ENCODE results near the gene GLRB.
"Not testable (repeated sequence)": the region's sequence is repeated elsewhere in the genome, so short reads cannot be mapped to it uniquely, and the experiment has no call there.

GLRB gene

DNA sequence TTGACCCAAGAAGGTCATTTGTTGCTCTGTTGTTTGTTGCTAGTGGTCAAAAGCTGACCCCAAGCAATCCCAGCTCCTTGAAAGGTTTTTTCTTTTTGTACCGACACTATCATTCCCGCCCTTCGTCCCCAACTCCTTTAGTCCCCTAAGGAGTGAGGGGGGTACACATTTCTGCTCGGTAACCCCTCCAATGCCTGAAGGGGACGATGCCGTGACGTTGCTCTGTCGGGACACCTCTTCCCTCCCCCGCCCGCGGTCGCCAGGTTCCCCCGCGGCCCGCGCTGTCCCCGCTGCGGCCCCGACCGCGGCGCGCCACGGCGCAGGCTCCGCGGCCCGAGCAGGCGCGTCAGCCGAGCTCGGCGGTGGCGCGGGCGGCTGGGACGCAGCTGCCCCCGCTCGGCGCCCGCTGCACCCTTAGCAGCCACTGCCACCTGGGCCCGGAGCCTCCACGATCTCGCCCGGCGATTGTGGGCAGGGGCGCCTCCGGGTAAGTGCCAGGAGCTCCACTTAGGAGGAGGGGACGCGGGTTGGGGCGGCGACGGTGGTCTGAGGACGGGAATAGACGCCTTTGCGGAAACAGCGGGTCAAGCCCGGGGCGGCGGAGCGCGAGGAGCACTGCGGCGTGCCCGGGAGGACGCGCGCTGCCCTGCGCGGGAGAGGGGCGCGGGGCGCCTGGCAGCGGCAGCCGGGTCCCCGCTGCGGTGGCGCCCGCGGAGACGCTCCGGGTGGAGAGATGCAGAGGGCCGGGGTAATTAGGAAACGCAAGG lies at the start of gene GLRB:
TSS of gene GLRB (plus strand) at position 340 of the 767 bp plus-strand sequence. CDS start 1,875 bp downstream, outside the sequence.
- DNase-seq (ENCODE audit: low read depth) = no peak

- no peak for DNase-seq (ENCODE audit: low read depth)
Measured at GRCh38 chr4:157035471-157035870, 40.5 kb upstream of the GLRB start.

DNA sequence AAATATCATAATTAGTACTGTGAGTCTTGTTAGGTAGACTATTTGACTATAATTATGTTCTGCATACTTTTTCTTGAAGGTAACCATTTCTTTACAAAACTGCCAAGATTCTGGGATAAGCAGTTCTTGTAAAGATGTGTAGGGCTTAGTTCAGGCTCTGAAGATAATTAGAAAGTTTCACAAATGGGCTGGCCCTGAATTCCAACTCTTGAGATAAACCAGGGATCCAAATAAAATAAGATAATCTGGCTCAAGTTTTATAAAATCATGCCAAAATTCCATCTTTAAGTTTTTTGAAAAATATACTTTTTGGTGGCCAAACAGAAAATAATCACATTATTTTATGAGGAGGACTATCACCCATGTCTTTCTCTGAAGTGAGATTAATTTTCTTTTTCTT lies 35.5 kb upstream of the GLRB start:
- no peak for DNase-seq (ENCODE audit: low read depth)

DNA sequence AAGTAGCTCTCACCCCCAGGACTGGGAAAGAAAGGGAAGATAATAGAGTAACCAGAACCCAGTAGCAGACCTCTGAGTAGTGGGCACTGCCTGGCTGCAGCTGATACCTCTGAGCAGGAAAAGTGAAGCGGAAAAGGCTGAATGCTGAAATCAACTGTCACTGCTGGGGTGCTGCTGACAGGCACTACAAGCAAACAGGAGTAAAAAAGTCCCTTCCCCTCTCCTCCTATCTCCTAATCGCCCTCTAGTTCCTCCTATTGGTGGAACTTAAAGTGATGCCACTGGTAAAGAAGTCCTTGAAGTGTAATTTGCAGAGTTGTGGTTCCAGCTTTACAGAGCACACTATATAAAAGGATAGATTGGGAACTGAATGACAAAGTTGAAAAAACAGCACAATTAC lies 32.8 kb upstream of the GLRB start:
- DNase-seq (ENCODE audit: low read depth) = no peak

DNA sequence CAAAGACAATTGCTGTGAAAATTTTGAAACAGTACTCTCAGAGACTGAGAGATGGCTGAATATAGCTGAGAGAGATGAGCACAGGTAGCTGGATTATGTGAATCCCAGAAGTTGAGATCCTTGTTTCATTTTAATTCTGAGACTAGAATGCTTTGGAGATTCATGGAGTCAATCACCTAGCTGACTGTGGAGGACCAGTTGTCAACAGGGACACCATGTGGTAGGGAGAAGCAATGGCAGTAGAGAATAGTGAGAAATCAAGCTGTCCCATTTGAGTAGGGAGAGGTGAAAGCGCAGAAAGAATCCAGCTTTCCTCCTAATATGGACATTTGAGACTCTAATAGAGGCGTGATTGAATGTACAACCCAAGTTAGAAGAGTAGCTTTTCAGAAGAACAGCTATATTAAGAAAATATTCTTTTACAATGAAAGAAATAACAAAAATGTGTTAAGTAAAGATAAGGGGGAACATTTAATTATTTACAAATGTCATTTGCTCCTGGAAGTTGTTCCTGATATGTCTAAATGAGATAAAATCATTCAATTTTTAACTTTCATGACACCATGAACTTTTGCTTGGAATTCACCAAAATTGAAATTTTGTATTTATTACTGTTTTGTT lies 30.3 kb upstream of the GLRB start:
- no peak for DNase-seq (ENCODE audit: low read depth)

DNA sequence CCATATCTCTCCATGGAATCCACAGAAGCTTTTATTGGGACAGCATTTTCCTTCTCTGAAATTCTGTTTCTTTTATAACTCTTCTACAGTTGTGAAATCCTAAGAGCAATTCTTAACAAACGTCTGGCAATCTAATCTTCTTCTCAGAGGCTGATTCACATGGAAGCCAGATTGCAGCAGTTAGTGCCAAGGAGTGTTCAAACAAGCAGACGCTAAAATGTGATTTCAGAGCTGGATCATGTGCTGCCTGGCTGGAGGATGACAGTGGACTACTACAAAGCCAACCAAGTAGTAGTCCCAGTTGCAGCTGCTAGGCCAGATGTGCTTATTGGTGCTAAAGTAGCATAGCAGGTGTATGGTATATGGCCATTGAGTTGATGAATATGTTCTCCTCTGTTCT lies 27.7 kb upstream of the GLRB start:
- no peak for DNase-seq (ENCODE audit: low read depth)

- DNase-seq (ENCODE audit: low read depth) = no peak
Measured at GRCh38 chr4:157050561-157050960, 25.4 kb upstream of the GLRB start.

GRCh38 chr4:157052429-157053040 lies 23.4 kb upstream of the GLRB start:
- DNase-seq (ENCODE audit: low read depth) = no peak

DNA sequence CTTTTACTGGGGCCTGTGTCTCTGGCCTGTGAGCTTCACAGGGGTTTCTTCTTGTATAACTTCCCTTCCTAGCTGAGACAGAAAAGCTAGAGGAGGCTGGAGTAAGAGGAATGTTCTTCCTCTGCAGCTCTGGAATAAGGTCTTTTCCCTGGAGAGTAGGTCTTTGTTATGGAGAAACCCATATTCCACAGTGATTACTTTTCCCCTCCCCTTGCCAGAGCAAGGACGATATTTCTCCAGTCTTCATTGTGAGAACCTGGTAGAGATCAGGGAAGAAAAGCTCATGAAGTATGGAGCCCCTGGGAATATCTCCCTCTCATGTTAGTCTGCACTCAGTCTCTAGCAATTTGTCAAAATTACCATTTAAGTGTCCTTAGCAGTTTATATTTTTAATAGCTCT lies 18.7 kb upstream of the GLRB start:
- DNase-seq (ENCODE audit: low read depth) = no peak

DNA sequence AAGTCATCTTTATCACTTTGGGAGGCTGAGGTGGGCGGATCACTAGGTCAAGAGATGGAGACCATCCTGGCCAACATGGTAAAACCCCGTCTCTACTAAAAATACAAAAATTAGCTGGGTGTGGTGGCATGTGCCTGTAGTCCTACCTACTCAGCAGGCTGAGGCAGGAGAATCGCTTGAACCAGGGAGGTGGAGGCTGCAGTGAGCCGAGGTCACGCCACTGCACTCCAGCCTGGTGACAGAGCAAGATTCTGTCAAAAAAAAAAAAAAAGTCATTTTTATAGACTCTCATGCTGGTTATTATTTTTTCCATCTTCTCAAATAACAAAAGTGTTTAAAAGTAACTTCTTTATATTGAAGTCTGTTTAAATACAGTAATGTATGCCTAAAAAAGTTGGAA lies 17.1 kb upstream of the GLRB start:
- not testable (repeated sequence) for DNase-seq (ENCODE audit: low read depth)

DNA sequence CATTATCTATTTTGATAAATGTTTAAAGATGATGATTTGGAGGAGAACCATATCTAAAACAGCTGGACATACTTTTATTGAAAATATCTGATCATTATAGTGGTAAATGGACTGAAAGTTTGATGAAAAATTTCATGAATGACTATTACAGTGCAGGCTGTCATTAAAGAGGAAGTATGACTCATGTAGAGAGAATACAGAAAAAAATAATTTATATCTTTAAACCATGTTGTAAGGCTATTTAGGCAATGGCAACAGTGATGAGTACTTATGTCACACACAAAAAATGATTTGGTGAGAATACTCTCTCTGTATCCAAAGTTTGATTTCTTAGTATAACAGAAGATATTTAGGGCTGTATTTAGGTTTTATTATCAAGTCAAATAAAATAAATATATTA lies 3.9 kb upstream of the GLRB start:
- DNase-seq (ENCODE audit: low read depth) = no peak

DNA sequence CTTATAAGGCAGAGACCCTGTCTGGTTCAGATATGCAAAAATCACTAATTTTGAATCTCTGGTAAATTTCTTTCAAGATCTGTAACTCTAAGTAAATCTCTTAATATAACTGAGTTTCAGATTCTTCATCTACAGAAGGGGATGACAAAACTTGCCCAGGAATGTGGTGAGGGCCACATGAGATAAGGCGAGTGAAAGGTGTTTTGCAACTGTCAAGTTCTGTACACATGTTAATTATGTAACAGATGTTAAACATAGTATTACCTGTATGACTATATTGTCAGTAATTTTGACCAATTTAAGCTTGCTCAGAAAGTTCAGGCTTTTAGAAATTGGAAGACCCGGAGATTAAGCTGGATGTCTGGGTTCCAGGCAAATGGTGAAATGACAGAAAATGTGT lies 549 bp upstream of the GLRB start:
- DNase-seq (ENCODE audit: low read depth) = no peak

- DNase-seq (ENCODE audit: low read depth) = no peak
Measured at GRCh38 chr4:157076578-157076947, 613 bp downstream of the GLRB start.

DNA sequence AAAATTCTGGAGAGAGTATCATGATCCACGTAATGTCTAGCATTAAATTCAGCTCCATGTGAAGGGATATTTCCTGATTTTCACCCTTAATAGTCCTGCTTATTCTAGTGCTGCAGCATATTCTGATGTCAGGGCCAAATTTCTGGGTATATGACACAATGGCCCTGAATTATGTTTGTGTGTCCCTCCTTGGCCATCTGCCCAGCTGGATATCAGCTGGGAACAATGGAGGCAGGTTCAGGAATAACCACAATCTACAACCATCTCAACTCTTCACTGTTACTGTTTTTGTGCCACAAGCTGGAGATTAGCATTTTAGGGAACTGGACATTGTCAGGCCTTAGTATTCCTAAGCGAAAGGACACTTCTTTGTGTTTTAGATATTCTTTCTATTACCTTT lies 3.5 kb downstream of the GLRB start:
- DNase-seq (ENCODE audit: low read depth) = no peak

- DNase-seq (ENCODE audit: low read depth) = no peak
Measured at GRCh38 chr4:157080605-157081004, 4.7 kb downstream of the GLRB start.

GRCh38 chr4:157095716-157096115 lies 19.8 kb downstream of the GLRB start:
- DNase-seq (ENCODE audit: low read depth) = no peak

GRCh38 chr4:157096439-157096838 lies 20.5 kb downstream of the GLRB start:
- no peak for DNase-seq (ENCODE audit: low read depth)

DNA sequence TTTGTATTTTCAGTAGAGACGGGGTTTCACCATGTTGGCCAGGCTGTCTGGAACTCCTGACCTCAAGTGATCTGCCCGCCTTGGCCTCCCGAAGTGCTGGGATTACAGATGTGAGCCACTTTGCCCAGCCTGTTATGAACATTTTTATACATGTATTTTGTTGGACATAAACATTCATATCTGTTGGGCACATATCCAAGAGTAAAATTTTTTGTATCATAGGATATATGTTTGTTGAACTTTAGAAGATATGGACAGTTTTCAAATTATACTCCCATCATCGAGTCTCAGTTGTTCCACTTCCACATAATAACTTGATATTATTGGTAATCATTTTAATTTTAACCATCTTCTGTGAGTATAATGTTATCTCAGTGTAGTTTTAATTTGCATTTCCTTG lies 23.6 kb downstream of the GLRB start:
- DNase-seq (ENCODE audit: low read depth) = no peak

- no peak for DNase-seq (ENCODE audit: low read depth)
Measured at GRCh38 chr4:157104541-157104940, 28.6 kb downstream of the GLRB start.

DNA sequence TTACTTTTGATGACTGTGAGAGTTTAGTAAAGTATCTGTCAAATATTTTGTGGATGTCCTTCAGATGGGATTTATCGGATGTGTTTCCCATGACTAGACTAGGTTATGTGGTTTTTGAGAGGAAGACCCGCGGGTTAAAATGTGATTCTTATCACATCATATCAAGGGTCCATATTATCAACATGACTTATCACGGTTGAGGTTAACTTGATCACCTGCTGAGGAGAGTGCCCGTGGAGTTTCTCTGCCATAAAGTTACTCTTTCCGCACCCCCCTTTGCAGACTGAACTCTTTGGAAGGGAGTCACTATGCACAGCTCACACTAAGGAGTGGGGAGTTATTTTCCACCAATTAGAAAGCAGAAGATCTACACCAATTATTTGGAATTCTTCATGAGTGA lies 38.7 kb downstream of the GLRB start:
- no peak for DNase-seq (ENCODE audit: low read depth)

DNA sequence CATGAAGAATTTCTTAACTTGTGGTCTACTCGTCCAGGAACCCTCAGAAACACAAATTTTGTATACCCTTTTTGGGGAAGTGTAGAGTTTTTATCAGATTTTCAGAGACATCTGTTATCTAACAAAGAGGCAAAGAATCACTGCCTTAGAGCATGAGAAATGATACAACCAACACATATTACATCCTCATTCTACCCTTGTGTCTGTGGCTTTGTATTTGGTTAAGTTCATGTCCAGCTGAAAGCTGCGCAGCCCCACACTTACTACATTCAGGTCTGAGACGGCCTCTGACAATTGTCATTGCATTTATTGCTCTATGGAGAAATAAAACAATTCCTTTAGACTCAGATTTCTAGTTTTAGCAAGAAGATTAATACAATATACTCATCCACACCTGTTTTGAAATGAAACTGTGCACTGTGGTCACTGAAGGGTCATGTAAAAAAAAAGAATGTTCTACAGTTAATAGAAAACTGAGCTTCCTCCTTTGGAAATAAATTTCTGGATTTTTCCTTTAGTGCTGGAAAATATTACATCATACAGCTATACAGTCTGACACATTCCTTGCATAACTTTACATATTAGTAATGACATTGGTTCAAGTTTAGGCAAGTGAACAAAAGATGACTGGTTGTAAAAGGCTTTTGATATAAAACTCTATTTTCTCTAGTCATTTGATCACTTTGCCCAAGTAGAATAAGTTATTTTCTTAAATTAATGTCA lies 39.8 kb downstream of the GLRB start:
- no peak for DNase-seq (ENCODE audit: low read depth)

GRCh38 chr4:157121401-157121800 lies 45.5 kb downstream of the GLRB start:
- no peak for DNase-seq (ENCODE audit: low read depth)

DNA sequence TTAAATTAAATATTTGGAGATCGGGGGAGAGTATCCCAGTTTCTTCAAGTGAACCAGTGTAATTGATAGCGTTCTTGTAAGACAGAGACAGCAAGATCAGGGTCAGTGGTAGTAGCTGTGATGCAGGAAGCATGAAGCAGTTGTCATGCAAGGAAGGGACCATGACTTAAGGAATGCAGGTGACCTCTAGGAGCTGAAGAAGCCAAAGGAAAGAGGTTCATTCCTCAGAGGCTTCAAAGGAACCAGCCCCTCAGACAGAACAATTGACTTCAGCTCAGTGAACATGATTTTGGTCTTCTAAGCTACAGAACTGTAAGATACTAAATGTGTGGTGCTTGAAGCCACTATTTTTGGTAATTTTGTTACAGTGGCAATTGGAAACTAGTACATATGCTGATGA lies 51.6 kb downstream of the GLRB start:
- no peak for DNase-seq (ENCODE audit: low read depth)

Measured in stimulated activated CD8-positive, alpha-beta memory T cell treated with anti-CD3 and anti-CD28 coated beads, Interleukin-15, amount 100 ng/mL, for 1 hour (primary cell).